Endothelial cell of umbilical vein (primary cell): ENCODE measurements around the gene SLC51B. TPM values are rescaled to one million over a fixed set of nuclear protein-coding genes. Genes with fewer than 3 reads are reported as not detected.

ENCODE experiments used
- BruUV-seq: library from RNA; stranded (reverse); fragments of 400-500 nt; replicated peaks from 2 replicates; lab custom pipeline; 2021; lab: Mats Ljungman, UMichigan
- CTCF ChIA-PET: fragments of 300-600, 350-600 bp; sonication (Branson Sonifier 250); formaldehyde crosslinking; loops from one replicate; lab custom pipeline; 2021; ENCODE audit warnings: antibody characterized with exemption, inconsistent platforms; lab: Charles Lee
- POLR2A ChIA-PET: fragments of 300-600, 350-600 bp; sonication (Branson Sonifier 250); formaldehyde crosslinking; loops from one replicate; lab custom pipeline; 2021; ENCODE audit warnings: antibody characterized with exemption, inconsistent platforms; lab: Charles Lee
- DNase-seq: peaks from one replicate; pipeline ENCODE4 v3.0.0-alpha.2; 2011; ENCODE audit warnings: low read depth, low spot score
- FAIRE-seq: peaks from 2 replicates; lab custom pipeline; 2011; peaks lifted over from hg19 to GRCh38; lab: Jason Lieb, UNC
- H2AFZ ChIP-seq: 2 replicates; pipeline ENCODE4 v1.6.0; 2012; ENCODE audit warnings: low read depth, low read length, control low read depth, inconsistent platforms
- H3K27ac ChIP-seq: 2 replicates; pipeline ENCODE4 v1.5.1; 2011; ENCODE audit warnings: low read depth, mild to moderate bottlenecking, control low read depth, low read length, moderate library complexity; ENCODE audit not compliant: insufficient read depth
- H3K27me3 ChIP-seq, 2 experiments: 2 replicates each; pipeline versions ENCODE4 v1.6.0 to v1.6.1; 2011; ENCODE audit warnings: low read length in 2 of 2, mixed read lengths in 1 of 2; ENCODE audit not compliant: control insufficient read depth in 2 of 2, insufficient read depth in 2 of 2
- H3K36me3 ChIP-seq, 2 experiments: 2 replicates in 1 of 2; 3 replicates in 1 of 2; pipeline ENCODE4 v1.5.1; 2011; ENCODE audit warnings: low read length in 2 of 2, mild to moderate bottlenecking in 1 of 2, moderate library complexity in 1 of 2; ENCODE audit not compliant: control insufficient read depth in 2 of 2, insufficient read depth in 2 of 2; ENCODE audit errors: extremely low read depth in 1 of 2
- H3K4me1 ChIP-seq: 3 replicates; pipeline ENCODE4 v1.5.1; 2011; ENCODE audit warnings: mild to moderate bottlenecking, low read length; ENCODE audit not compliant: control insufficient read depth, insufficient read depth; ENCODE audit errors: extremely low read depth
- H3K4me2 ChIP-seq: 2 replicates; pipeline ENCODE4 v1.6.1; 2011; ENCODE audit warnings: low read length, control low read depth, mixed read lengths; ENCODE audit not compliant: insufficient read depth
- H3K4me3 ChIP-seq, 3 experiments: fragments of 200-600 bp in 1 of 3; sonication (generic), shearing (Covaris generic) in 1 of 3; replicated peaks in 1 of 3; 2 replicates each; pipeline ENCODE4 v1.5.1; 2011 to 2016; ENCODE audit warnings: control low read depth in 3 of 3, low read length in 3 of 3, mild to moderate bottlenecking in 2 of 3, inconsistent platforms in 1 of 3, low read depth in 1 of 3, moderate library complexity in 1 of 3; ENCODE audit not compliant: insufficient read depth in 1 of 3
- H3K79me2 ChIP-seq: 2 replicates; pipeline ENCODE4 v1.6.0; 2012; ENCODE audit warnings: low read length, inconsistent platforms; ENCODE audit not compliant: control insufficient read depth, insufficient read depth
- H3K9ac ChIP-seq: replicated peaks from 2 replicates; pipeline ENCODE3; 2011; ENCODE audit warnings: low read length, control low read depth; ENCODE audit not compliant: insufficient read depth; ENCODE audit errors: extremely low read depth
- H3K9me1 ChIP-seq: replicated peaks from 3 replicates; pipeline ENCODE4 v1.6.0; 2011; ENCODE audit warnings: mild to moderate bottlenecking, low read length; ENCODE audit not compliant: control insufficient read depth, insufficient read depth; ENCODE audit errors: extremely low read depth
- H3K9me3 ChIP-seq: replicated peaks from 2 replicates; pipeline ENCODE4 v1.5.1; 2012; ENCODE audit warnings: low read length, inconsistent platforms; ENCODE audit not compliant: control insufficient read depth, insufficient read depth
- H4K20me1 ChIP-seq: replicated peaks from 2 replicates; pipeline ENCODE3; 2011; ENCODE audit warnings: mild to moderate bottlenecking, low read length; ENCODE audit not compliant: control insufficient read depth, insufficient read depth; ENCODE audit errors: extremely low read depth
- CTCF ChIP-seq, 2 donors: IDR thresholded peaks; 1 replicate in 1 of 2; 2 replicates in 1 of 2; pipeline ENCODE4 v1.5.1; 2011; ENCODE audit warnings: low read length in 2 of 2, mild to moderate bottlenecking in 2 of 2, moderate library complexity in 2 of 2, control low read depth in 1 of 2, inconsistent platforms in 1 of 2, low read depth in 1 of 2; ENCODE audit not compliant: insufficient read depth in 1 of 2; ENCODE audit errors: extremely low read depth in 1 of 2
- EZH2 ChIP-seq: IDR thresholded peaks from 2 replicates; pipeline ENCODE4 v1.6.1; 2012; ENCODE audit warnings: borderline replicate concordance, low read depth, mild to moderate bottlenecking, moderate library complexity, low read length, inconsistent platforms; ENCODE audit not compliant: severe bottlenecking
- FOS ChIP-seq: IDR thresholded peaks from 2 replicates; pipeline ENCODE4 v1.6.1; 2011; ENCODE audit warnings: mild to moderate bottlenecking, low read length, moderate library complexity, borderline replicate concordance; ENCODE audit not compliant: insufficient read depth
- GATA2 ChIP-seq: IDR thresholded peaks from 2 replicates; pipeline ENCODE4 v1.7.0; 2011; ENCODE audit warnings: low read depth, mild to moderate bottlenecking, moderate library complexity, mixed read lengths, low read length; ENCODE audit not compliant: insufficient read length, insufficient read depth
- JUN ChIP-seq: IDR thresholded peaks from 2 replicates; pipeline ENCODE4 v1.6.1; 2011; ENCODE audit warnings: borderline replicate concordance, low read depth; ENCODE audit not compliant: insufficient read length, insufficient read depth
- MAX ChIP-seq: IDR thresholded peaks from 2 replicates; pipeline ENCODE4 v1.6.1; 2011; ENCODE audit not compliant: insufficient read depth, insufficient read length
- MYC ChIP-seq: IDR thresholded peaks from one replicate; pipeline ENCODE4 v1.6.1; 2011; ENCODE audit warnings: mild to moderate bottlenecking, low read depth, low read length
- POLR2A ChIP-seq: IDR thresholded peaks from 2 replicates; pipeline ENCODE4 v1.6.1; 2012; ENCODE audit warnings: low read depth, mild to moderate bottlenecking, control low read depth, low read length
- POLR2AphosphoS5 ChIP-seq: IDR thresholded peaks from 2 replicates; pipeline ENCODE4 v1.6.1; 2012; ENCODE audit warnings: low read depth, mild to moderate bottlenecking, control low read depth, low read length, moderate library complexity; ENCODE audit not compliant: insufficient read depth
- dilution Hi-C: fragments of 300-500 bp; cut with MboI; formaldehyde crosslinking; loops from one replicate; pipeline ENCODE4 v1.15.0; 2019; ENCODE audit warnings: low sequenced_read_pairs; ENCODE audit not compliant: extremely low pct_ligation_motif_present
- intact Hi-C: fragments of 100-400 bp; cut with micrococcal nuclease; formaldehyde crosslinking; loops from one replicate; pipeline ENCODE4 v1.10.0; 2022
- polyA plus RNA-seq, 4 experiments: library from polyadenylated mRNA; depleted of rRNA in 3 of 4; stranded (reverse) in 3 of 4; unstranded in 1 of 4; fragments of >200 nt; gene quantifications; 2 replicates each; pipeline versions ENCODE4 v1.2.1 to v1.2.3, GENCODE V29; 2011 to 2012; ENCODE audit warnings: missing spikeins in 1 of 4
- total RNA-seq: library from RNA; stranded (reverse); gene quantifications from 2 replicates; pipeline ENCODE4 v1.2.3, GENCODE V29; 2021

SLC51B gene
- total and polyA plus RNA-seq, 2 donors (not counting 3 experiments of a cell fraction or from before 2014, with no cell fraction given) = not detected

- H3K27me3 ChIP-seq = peaks cover 21 to 27% of the 10 kb centered on the region in 2 experiments
- H3K79me2 ChIP-seq = no peaks in the 10 kb centered on the region
- dilution Hi-C loops (no loop called here), intact Hi-C loops (no loop called here)
- DNase-seq (no peak), FAIRE-seq (no peak)
- no TSS peak for BruUV-seq
- no peak overlapping the region for H3K4me3 ChIP-seq
- no peaks in the 10 kb centered on the region for H3K9me1 ChIP-seq
- H4K20me1 ChIP-seq = no peaks in the 10 kb centered on the region
- CTCF ChIA-PET = no interaction called here
- H3K4me2 ChIP-seq = no peak overlapping the region
- no peaks in the 10 kb centered on the region for H3K36me3 ChIP-seq
- H2AFZ ChIP-seq = no peak overlapping the region
- no peaks in the 10 kb centered on the region for H3K9me3 ChIP-seq
- TF ChIP-seq JUN = no peak
- TF ChIP-seq MYC = no peak
- no peak for TF ChIP-seq FOS
- no peak for TF ChIP-seq POLR2A
- TF ChIP-seq MAX = no peak
- TF ChIP-seq EZH2 = no peak
- no peak for TF ChIP-seq POLR2AphosphoS5
- no peak for TF ChIP-seq CTCF (IDR thresholded peaks at IDR 0.05; ENCODE audit: extremely low read depth in 1 of 2, insufficient read depth in 1 of 2, low read depth in 1 of 2, low read length in 2 of 2)
- no peak for TF ChIP-seq GATA2
- no peak overlapping the region for H3K9ac ChIP-seq
- no peak overlapping the region for H3K27ac ChIP-seq
- H3K4me1 ChIP-seq = no peaks in the 10 kb centered on the region
- POLR2A ChIA-PET = no interaction called here
Observed at GRCh38 chr15:65071381-65071811, 26.2 kb downstream of the SLC51B start.
